HepG2 (cell line): Measurements from ENCODE around the gene SWI5. TPM values are rescaled to one million over a fixed set of nuclear protein-coding genes. Genes with fewer than 3 reads are reported as not detected.

Experiments used
- ATF6 ChIP-seq: sonication (generic); formaldehyde crosslinking; conservative IDR thresholded peaks from 2 replicates; pipeline ENCODE4 v1.4.0; 2020; ENCODE audit warnings: missing genetic modification reagents
- CSRNP2 ChIP-seq: sonication (generic); formaldehyde crosslinking; conservative IDR thresholded peaks from 2 replicates; pipeline ENCODE4 v1.8.0; 2022; ENCODE audit warnings: low read depth, missing genetic modification reagents
- HNF1A ChIP-seq, 2 experiments: sonication (generic) in 1 of 2; formaldehyde crosslinking in 1 of 2; IDR thresholded peaks; 2 replicates each; pipeline versions ENCODE4 v1.4.0 to v1.6.1; 2016 to 2020; ENCODE audit warnings: borderline replicate concordance in 1 of 2, low read depth in 1 of 2, mild to moderate bottlenecking in 1 of 2, missing genetic modification reagents in 1 of 2
- KMT2B ChIP-seq: IDR thresholded peaks from 2 replicates; pipeline ENCODE4 v1.6.1; 2016; ENCODE audit warnings: missing genetic modification reagents, missing compliant biosample characterization
- LRRFIP1 ChIP-seq: sonication (generic); formaldehyde crosslinking; conservative IDR thresholded peaks from 2 replicates; pipeline ENCODE4 v1.4.0; 2020; ENCODE audit warnings: missing genetic modification reagents
- NPAS2 ChIP-seq: sonication (generic); formaldehyde crosslinking; IDR thresholded peaks from 2 replicates; pipeline ENCODE4 v1.8.0; 2022; ENCODE audit warnings: mild to moderate bottlenecking, missing genetic modification reagents, borderline replicate concordance
- REL ChIP-seq: sonication (generic); formaldehyde crosslinking; conservative IDR thresholded peaks from 2 replicates; pipeline ENCODE4 v1.8.0; 2022; ENCODE audit warnings: mild to moderate bottlenecking, missing genetic modification reagents, moderate library complexity
- TRAFD1 ChIP-seq: sonication (generic); formaldehyde crosslinking; IDR thresholded peaks from 2 replicates; pipeline ENCODE4 v1.5.1; 2020; ENCODE audit warnings: missing genetic modification reagents, mild to moderate bottlenecking, borderline replicate concordance
- ZBTB44 ChIP-seq: sonication (generic); formaldehyde crosslinking; IDR thresholded peaks from 2 replicates; pipeline ENCODE4 v1.4.0; 2020; ENCODE audit warnings: missing genetic modification reagents
- ZNF331 ChIP-seq: sonication (generic); formaldehyde crosslinking; IDR thresholded peaks from 2 replicates; pipeline ENCODE4 v1.4.0; 2020; ENCODE audit warnings: missing genetic modification reagents
- polyA plus RNA-seq, 8 experiments: library from polyadenylated mRNA; depleted of rRNA in 3 of 8; stranded (reverse) in 7 of 8; unstranded in 1 of 8; fragments of >200 nt; fragmentation: Illumina TruSeq in 4 of 8; extraction: Trizol in 4 of 8; gene quantifications; 2 replicates each; pipeline versions ENCODE4 v1.2.1 to v1.2.3, GENCODE V29; 2011 to 2016; ENCODE audit warnings: low read depth in 4 of 8, missing spikeins in 1 of 8, mixed read lengths in 1 of 8; ENCODE audit not compliant: insufficient read depth in 1 of 8
- total RNA-seq, 5 experiments: library from RNA; depleted of rRNA; stranded (reverse); fragments of >200 nt; fragmentation: Illumina TruSeq; extraction: Trizol; gene quantifications; 2 replicates each; pipeline ENCODE4 v1.2.3, GENCODE V29; 2016; ENCODE audit warnings: low read depth in 1 of 5

The SWI5 gene
- total and polyA plus RNA-seq, 2 of the 13 experiments (the other 11 are each of a cell fraction or from before 2014, with no cell fraction given): 39.2 to 41.0 TPM

- no peak for TF ChIP-seq HNF1A (IDR thresholded peaks at IDR 0.05; ENCODE audit: low read depth)
- TF ChIP-seq HNF1A (CRISPR knock-in tag; IDR thresholded peaks at IDR 0.05; ENCODE audit: borderline replicate concordance): peak; percentile 42; the same call in 1 of the 2 replicates
- 0 out of 2 replicates have a peak, but pooled peaks have one; percentile 21 for TF ChIP-seq ZNF331 (CRISPR knock-in tag)
- TF ChIP-seq CSRNP2: no peak
- no peak for TF ChIP-seq TRAFD1 (CRISPR knock-in tag)
- TF ChIP-seq ZBTB44: no peak
- 0 out of 2 replicates have a peak, but pooled peaks have one; percentile 29 for TF ChIP-seq KMT2B
- TF ChIP-seq NPAS2 (CRISPR knock-in tag): no peak
- TF ChIP-seq LRRFIP1 (CRISPR knock-in tag): no peak
- TF ChIP-seq ATF6: no peak
- no peak for TF ChIP-seq REL (CRISPR knock-in tag)
Measured at GRCh38 chr9:128276008-128276573, at the start of gene SWI5 (continued).
